ENCODE measurements around the gene TBC1D17.

TBC1D17 gene

DNA sequence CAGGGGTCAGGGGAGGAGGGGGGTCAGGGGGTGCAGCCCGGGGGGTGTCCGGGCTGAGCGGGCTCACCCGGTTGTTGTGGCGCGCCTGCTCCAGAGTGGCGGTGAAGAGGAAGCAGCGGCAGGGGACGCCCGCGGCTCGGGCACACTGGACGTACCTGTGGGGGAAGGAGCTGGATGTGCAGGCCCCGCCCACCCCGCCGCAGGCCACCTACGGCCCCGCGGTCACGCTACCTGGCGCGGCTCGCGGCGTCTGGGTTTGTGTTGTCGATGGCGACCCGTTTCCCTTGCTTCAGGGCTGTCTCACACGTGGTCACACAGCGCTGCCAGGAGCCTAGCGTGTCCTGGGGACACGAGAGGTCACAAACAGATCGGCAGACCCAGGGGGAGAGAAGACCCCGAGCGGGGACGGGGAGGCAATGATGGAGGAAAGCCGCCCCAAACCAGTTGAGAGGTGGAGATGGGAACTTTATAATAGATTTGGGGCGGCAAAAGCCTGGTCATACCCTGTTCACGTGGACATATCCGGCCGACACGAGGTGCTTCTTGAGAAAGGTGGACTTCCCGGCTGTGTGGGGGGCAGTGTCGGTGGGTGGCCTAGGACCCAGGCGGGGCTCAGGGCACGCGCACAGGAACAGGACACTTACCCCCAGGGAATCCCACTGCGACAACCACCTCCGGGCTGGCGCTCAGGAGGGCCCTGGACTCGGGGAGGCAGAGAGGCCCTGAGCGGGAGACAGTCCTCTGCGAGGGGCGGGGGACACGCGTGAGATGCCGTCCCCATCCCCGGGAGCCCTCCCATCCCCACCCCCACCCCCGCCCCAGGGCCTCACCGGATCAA, 15.7 kb upstream of the TBC1D17 start:
- no peak for DNase-seq (ENCODE audit: low spot score)

GRCh38 chr19:49862391-49863253, 14.9 kb upstream of the TBC1D17 start:
- DNase-seq (ENCODE audit: low spot score), result no peak

GRCh38 chr19:49863254-49863934, 14.1 kb upstream of the TBC1D17 start:
- DNase-seq (ENCODE audit: low spot score), result no peak

- no peak for DNase-seq (ENCODE audit: low spot score)
These were observed 13.6 kb upstream of the TBC1D17 start for GRCh38 chr19:49863935-49864320.

DNA sequence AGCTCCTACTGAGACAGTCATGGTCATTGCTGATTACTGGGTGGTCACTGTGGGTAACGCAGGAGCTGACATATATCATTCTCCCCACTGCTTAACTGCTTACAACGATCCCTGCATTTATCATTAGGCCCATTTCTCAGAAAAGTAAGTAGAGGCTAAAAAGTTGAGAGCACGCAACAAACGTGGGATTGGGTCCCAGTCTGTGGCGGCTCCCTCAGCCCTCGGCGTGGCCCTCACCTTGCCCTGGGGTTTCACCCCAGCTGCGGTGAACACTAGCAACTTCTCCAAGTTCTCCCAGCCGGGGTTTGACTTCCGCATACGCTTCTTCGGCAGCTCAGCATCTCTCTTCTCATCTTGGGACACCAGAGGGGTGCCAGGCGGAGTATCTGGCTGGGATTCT, 12.6 kb upstream of the TBC1D17 start:
- no peak for DNase-seq (ENCODE audit: low spot score)

DNA sequence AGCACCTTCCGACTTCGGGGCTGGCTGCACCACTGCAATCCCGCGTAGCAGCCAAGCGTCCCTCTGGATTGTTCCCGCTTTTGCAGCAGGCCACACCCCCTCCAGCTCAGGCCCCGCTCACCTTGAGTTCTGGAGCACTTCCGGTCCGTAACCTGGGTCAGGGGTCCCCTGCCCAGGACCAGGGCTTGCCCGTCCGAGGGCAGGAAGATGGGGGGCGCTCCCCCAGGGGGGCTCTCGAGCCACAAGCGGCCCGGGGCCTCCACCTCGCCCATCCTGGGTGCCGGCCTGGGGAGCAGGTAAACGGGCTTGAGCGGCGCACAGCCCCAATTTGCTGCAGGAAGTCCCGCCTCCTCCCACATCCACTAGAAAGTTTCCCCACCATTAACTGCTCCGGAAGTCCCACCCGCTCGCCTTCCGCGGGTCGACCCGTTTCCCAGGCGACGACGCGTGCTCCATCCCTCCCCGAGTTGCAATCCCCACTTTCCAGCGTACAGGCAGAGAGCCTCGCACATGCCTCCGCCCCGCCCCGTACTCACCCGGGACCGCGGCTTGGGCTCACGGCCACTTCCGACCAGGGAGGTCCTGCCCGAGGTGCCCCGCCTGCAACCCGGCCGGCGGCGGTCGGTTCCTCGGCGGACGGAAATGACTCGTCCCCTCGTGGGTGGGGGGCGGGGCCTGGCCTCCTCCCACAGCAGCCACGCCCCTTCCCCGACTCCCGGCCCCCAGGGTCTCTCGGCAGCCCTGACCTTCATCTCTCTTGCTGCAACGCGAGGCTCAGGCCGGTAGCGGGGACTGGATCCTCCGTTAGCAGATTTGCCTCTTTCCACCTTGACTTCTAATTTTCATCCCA, 10.3 kb upstream of the TBC1D17 start, which contains the start of gene PNKP:
Gene PNKP (minus strand): TSS at position 644 of the 850 bp plus-strand sequence. CDS start 372 bp downstream, at position 272.
- DNase-seq (ENCODE audit: low spot score), result peak; percentile 85

GRCh38 chr19:49869009-49869483, 8.5 kb upstream of the TBC1D17 start:
- DNase-seq (ENCODE audit: low spot score), result no peak

- DNase-seq (ENCODE audit: low spot score), result peak; percentile 99
These were observed 7.8 kb upstream of the TBC1D17 start for GRCh38 chr19:49869484-49870308.

DNA sequence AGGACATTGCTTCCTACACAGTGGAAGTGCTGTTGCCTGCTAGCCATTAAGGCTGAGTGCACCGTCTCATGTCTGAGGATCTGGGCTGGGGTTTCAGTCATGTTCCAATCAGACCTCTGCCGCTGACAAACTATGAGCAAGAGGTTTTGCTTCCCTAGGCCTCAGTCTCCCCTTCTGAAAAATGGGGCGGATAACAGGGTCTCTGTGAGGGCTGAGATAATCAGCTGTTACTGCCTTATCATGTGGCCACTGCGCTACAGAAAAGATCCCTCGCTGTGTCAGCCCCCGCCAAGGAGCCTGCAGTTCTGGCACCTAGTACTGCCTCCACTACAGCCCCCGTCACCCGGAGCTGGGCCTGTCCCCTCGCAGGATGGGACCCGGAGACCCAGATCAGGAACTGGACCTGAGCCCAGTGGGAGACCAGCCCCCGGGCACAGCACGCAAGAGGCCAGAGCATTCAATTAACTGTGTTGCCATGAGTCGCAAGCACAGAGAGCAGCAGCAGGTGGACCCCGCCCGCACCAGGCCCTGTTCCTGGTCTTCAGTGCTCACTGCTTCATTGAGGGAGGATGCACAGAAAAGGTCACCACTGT, 7.1 kb upstream of the TBC1D17 start:
- no peak for DNase-seq (ENCODE audit: low spot score)

DNA sequence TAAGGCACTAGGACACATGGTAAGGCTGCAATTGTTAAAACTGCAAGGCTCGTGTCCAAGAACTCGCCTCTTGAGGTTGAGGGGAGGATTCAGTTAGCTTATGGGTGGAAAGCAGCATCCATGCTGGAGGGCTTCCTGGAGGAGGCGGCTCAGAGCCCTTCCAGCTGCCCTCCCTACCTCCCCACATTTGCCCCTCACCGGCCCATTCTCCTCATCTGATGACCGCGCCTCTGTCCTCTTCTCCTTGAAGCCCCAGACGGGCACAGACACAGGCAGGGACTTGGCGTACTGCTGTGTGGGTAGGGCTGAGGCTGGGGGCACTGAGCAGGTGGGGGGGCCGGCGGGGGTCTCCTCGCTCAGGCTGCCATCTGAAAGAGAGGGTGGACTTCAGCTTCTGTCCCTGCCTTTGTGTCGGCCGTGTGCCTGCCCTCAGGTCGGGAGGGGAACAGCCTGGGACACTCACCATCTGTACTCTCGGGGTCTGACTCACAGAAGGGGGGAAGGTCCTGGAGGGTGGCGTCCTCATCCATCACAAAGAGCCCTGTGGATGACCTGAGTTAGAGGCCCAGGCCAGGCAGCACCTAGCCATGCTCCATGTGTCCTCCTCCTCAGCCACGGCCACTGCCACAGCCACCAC, 6.0 kb upstream of the TBC1D17 start:
- DNase-seq (ENCODE audit: low spot score), result no peak

DNA sequence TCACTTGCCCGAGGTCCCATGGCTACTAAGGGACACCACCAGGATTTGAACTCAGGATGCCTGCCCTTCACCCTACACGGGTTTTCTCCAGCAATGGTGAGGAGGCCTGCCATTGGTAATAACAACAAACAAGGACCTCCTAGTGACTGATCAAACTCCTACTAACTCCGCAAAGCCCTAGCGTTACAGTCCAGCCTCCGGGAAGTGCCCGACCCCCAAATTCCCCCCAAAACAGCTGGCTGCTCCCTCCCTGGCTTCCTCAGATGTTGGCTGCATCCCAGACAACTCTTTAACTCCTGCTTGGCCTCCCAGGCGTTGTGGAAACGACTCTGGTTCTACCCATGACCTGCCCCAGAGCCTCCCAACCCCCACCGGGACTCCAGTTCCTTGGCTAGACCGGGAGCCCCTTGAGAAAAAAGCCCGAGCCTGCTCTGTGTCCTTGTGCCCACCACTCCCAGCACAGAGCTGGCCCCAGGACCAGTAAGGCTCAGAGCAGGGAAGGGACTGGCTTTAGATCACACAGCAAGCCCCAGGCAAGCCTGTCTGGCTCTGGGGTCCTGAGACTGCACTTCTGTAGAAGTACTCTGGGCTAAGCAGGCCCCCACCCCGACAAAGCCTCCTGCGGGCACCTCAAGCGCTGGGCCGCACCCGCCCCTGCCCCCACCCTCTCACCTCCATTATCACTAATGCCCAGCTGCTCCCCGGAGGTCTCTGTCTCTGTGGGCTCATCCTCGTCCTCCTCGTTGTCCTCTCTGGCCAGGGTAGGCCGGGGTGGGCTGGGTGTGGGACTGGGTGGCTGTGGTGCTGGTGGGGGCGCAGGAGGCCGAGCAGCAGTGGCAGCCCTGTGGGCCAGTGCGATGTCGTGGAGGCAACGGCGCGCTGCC, 5.0 kb upstream of the TBC1D17 start:
- DNase-seq (ENCODE audit: low spot score), result no peak

DNA sequence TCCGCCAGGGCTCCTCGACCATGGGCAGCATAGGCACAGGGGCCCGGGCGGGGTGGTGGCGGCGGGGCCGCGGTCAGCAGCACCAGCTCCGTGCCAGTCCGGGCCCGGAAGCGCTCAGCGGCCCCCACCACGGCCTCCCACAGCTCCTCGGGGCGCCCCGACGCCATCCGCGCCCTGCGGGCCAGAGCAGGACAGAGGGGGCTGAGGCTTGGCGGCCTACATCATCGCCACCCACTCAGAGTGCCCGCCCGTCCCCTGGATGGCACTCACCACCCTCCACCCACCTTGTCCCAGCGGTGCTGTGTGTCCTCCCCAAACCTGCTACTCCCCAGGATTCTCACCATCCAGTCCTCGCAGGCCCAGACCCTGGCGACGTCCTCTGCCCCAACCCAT, 4.4 kb upstream of the TBC1D17 start:
- no peak for DNase-seq (ENCODE audit: low spot score)

DNA sequence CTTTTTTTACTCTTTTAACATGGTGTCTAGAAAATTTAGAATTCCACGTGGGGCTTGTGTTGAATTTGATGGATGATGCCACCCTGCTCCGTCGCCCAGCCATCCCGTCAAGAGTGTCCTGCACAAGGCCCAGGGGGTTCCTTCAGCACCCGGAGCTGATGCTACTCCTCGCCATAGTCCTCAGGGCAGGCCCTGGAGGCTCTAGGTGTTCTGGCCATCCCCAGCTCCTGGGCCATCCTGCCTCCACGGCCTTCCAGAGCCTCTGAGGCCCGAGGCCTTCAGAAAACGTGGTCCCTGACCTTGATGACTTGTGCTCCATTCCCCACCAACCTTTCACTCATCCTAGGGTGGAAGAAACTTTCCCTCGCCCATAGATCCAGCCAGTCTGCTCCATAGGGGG, 3.7 kb upstream of the TBC1D17 start:
- DNase-seq (ENCODE audit: low spot score), result no peak

DNA sequence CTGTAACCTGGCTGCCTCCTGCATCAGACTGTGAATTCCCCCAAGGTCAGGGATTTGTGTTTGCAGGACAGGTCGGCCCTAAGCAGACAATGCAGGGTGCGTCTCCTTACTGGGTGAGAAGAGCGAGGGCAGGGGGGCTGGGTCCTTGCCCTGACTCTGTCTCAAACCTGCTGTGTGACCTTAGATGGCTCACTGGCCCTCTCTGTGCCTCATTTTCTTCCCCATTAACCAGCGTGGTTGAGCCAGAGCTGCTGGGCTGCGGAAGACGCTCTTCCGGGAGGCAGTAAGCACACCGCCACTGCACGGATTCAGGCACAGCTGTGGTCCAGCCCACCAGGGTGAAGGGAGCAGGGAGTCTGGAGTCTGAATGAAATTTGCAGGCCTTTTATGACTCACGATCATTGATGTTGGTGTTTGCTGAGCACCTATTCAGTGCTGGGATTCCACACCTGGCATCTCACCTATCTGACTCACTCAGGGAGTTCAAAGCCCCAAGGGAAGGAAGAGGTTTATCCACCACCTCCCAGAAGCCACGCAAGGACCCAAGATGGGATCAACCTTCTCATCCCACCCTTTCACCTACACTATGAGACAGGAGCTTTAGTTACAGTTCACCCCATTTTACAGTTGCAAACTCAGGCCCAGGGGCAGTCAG, 2.9 kb upstream of the TBC1D17 start:
- no peak for DNase-seq (ENCODE audit: low spot score)

DNA sequence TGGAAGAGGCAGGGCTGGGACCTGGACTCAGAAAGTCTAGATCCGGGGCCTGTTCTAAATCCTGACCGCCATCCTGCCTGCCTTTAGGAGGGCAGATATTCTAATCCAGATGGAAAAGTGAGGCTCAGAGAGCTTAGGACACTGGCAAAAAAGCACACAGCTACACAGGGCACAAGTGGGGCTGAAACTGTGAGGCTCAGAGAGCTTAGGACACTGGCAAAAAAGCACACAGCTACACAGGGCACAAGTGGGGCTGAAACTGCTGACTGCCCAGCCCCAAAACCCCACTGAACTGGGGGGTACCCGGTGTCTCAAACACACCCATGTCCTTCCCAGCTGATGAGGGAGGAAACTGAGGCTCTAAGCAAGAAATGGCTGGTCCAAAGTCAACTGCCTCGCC, 2.3 kb upstream of the TBC1D17 start:
- DNase-seq (ENCODE audit: low spot score), result no peak

DNA sequence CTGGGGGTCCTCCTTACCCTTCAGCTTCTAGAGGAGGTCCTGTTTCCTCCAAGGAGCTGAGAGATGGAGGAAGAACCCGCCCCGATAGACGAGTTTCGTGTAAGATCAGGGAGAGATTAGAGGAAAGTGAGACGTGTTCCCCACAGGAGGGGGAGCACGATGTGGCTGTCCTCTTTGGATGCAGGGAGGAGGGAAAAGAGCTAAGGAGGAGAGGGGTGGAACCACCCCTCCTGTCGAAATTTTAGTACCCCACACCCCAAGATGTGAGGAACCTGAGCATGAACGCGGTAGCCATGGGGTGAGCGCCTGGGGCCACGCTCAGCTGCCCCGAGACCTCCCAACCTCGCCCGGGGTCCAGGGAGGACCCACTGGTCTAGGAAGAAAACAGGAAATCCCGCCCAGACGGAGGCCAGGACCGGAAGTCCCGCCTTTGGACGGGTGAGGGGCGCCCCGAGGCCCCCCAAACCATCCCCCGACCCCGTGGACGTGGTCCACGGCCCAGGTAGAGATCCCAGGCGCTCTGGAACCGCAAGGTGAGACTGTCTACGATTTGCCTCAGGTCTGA, 1.6 kb upstream of the TBC1D17 start:
- peak; percentile 59 for DNase-seq (ENCODE audit: low spot score)

DNA sequence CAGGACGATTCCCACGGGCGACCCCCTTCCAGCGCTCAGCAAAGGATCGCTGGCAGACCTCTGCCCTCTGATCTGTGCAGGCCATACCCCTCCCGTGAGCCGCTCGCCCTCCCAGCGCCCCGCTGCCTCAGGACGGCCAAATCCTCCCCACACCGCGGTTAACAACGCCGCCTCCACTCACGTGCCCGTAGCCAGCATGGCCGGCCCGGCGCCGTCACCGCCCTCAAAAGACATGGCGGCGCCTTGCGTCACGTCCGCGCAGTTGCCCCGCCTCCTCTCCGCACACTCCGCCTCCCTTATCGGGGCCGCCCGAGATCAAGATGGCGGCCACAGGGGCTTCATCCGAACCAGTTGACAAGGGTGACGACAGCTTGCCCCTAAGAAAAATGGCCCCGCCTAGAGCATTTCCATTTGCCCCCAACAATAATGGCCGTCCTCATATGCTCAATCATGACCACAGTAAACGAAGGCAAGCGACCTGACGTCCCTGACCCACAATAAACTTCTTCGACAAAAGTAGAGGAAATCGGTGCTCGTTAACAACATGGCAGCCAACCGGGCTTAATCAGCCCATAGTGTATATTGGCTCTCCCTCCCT, 981 bp upstream of the TBC1D17 start:
- peak; percentile 98 for DNase-seq (ENCODE audit: low spot score)

Measured in activated CD4-positive, alpha-beta T cell treated with anti-CD3 and anti-CD28 coated beads, Interleukin-2, Interleukin-4, amounts not matched to agents 100 ng/mL and 50 ng/mL, durations not matched to agents 16 hours and 8 hours (primary cell).